Prostate gland (tissue), 2 donors: ENCODE data around the gene JARID2. TPM values are rescaled to one million over a fixed set of nuclear protein-coding genes. Genes with fewer than 3 reads are reported as not detected.
"Not testable (repeated sequence)": the region's sequence is repeated elsewhere in the genome, so short reads cannot be mapped to it uniquely, and the experiment has no call there.

Experiments
- DNase-seq: peaks from one replicate; pipeline ENCODE4 v3.0.0-alpha.2; 2019; ENCODE audit warnings: low spot score
- H3K27ac ChIP-seq, 2 donors: fragments of 200-600 bp; sonication (generic); 2 replicates each; pipeline ENCODE4 v1.5.1; 2017 to 2019
- H3K27me3 ChIP-seq: fragments of 200-600 bp; sonication (generic); replicated peaks from 2 replicates; pipeline ENCODE4 v1.5.1; 2019; ENCODE audit not compliant: insufficient read depth
- H3K36me3 ChIP-seq, 2 donors: fragments of 200-600 bp; sonication (generic); 1 replicate in 1 of 2; 2 replicates in 1 of 2; pipeline versions ENCODE4 v1.5.1 to v1.8.1; 2017 to 2019
- H3K4me1 ChIP-seq: fragments of 200-600 bp; sonication (generic); replicated peaks from 2 replicates; pipeline ENCODE4 v1.5.1; 2019
- H3K4me3 ChIP-seq, 2 donors: fragments of 200-600 bp; sonication (generic); 2 replicates each; pipeline ENCODE4 v1.5.1; 2017 to 2019
- H3K9me3 ChIP-seq: fragments of 200-600 bp; sonication (generic); 2 replicates; pipeline ENCODE4 v1.5.1; 2017
- POLR2A ChIP-seq: fragments of 450-650 bp; IDR thresholded peaks from one replicate; pipeline ENCODE4 v1.6.1; 2016; ENCODE audit warnings: antibody characterized with exemption, mild to moderate bottlenecking
- POLR2AphosphoS5 ChIP-seq: sonication (generic); formaldehyde crosslinking; IDR thresholded peaks from one replicate; pipeline ENCODE4 v1.6.1; 2017; ENCODE audit warnings: antibody characterized with exemption
- WGBS: methylation state at CpG from one replicate; pipeline ENCODE4 v1.1.5; 2018; 5-methylcytosine and 5-hydroxymethylcytosine counted together
- intact Hi-C: fragments of 100-400 bp; cut with DNase I; formaldehyde crosslinking; loops from one replicate; pipeline ENCODE4 v1.14.2; 2022
- total RNA-seq, 2 donors: library from RNA; depleted of rRNA; stranded (reverse); fragments of >200 nt; gene quantifications; one replicate each; pipeline ENCODE4 v1.1.0, GENCODE V29; 2016
- TF ChIP-seq, protein P1 (sequence below), 4 experiments: fragments of 200-600 bp in 2 of 4; fragments of 450-650 bp in 2 of 4; sonication (generic) in 2 of 4; IDR thresholded peaks; 1 replicate in 3 of 4; 2 replicates in 1 of 4; pipeline ENCODE4 v1.5.1; 2016 to 2019; ENCODE audit warnings: antibody characterized with exemption in 4 of 4, mild to moderate bottlenecking in 2 of 4, moderate library complexity in 2 of 4

The JARID2 gene
- total RNA-seq, 2 donors from 2014 or later, result 7.7 to 35.4 TPM

- H3K4me3 ChIP-seq, result no peak overlapping the region
- no peaks in the 10 kb centered on the region for H3K9me3 ChIP-seq
- no peak for DNase-seq
- no peaks in the 10 kb centered on the region for H3K4me1 ChIP-seq
- H3K36me3 ChIP-seq, result no peaks in the 10 kb centered on the region
- H3K27ac ChIP-seq, result no peak overlapping the region
- 89% methylated on average over 7 of the region's 7 CpGs for WGBS
- H3K27me3 ChIP-seq, result no peaks in the 10 kb centered on the region
- TF ChIP-seq POLR2AphosphoS5 (no peak), POLR2A (no peak)
- TF ChIP-seq, protein P1, sequence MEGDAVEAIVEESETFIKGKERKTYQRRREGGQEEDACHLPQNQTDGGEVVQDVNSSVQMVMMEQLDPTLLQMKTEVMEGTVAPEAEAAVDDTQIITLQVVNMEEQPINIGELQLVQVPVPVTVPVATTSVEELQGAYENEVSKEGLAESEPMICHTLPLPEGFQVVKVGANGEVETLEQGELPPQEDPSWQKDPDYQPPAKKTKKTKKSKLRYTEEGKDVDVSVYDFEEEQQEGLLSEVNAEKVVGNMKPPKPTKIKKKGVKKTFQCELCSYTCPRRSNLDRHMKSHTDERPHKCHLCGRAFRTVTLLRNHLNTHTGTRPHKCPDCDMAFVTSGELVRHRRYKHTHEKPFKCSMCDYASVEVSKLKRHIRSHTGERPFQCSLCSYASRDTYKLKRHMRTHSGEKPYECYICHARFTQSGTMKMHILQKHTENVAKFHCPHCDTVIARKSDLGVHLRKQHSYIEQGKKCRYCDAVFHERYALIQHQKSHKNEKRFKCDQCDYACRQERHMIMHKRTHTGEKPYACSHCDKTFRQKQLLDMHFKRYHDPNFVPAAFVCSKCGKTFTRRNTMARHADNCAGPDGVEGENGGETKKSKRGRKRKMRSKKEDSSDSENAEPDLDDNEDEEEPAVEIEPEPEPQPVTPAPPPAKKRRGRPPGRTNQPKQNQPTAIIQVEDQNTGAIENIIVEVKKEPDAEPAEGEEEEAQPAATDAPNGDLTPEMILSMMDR (IDR thresholded peaks at IDR 0.05), result no peak
- intact Hi-C loops, result no loop called here
These were observed 293.9 kb downstream of the JARID2 start for GRCh38 chr6:15539722-15540270.

DNA sequence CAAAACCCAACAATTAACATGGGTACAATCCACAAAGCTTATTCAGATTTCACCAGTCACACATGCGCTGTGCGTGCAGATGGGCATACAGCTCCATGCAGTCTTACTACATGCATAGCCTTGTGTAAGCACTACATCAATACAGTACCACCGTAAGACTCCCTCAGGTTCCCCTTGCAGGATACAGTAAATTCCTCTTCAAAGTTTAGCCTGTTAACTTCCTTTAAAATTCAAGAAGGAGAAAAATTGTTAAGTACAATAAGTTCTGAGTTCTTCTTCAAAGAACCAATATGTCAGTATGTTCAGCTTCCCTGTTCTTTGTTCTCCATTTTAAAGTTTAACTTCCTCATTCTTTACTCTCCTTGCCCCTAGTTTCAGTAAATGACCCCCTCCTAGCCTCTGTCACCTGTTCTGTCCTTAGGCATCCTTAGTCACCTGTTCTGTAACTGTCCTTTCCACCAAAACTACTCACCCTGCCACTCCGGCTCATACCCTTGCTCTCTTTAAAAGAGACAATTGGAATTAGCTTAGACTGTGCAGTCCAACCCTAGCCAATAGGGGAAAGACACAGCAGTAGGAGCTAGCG lies 297.6 kb downstream of the JARID2 start:
- WGBS, result 91% methylated on average over 5 of the region's 5 CpGs
- H3K4me3 ChIP-seq, H3K27ac ChIP-seq: not testable (repeated sequence)

GRCh38 chr6:15544321-15544900 lies 298.5 kb downstream of the JARID2 start:
- 87% methylated on average over 4 of the region's 4 CpGs for WGBS
- Histone ChIP-seq H3K4me1 (no peaks in the 10 kb centered on the region), H3K27me3 (no peaks in the 10 kb centered on the region), H3K9me3 (no peaks in the 10 kb centered on the region), H3K36me3 (no peaks in the 10 kb centered on the region), H3K4me3 (no peak overlapping the region), H3K27ac (no peak overlapping the region)
- intact Hi-C loops, result no loop called here
- DNase-seq, result no peak
- TF ChIP-seq, protein P1 (IDR thresholded peaks at IDR 0.05), result no peak
- TF ChIP-seq POLR2AphosphoS5 (no peak), POLR2A (no peak)

More for the DNA sequence above, 297.6 kb downstream of the JARID2 start:
- DNase-seq, H3K27me3 ChIP-seq, H3K36me3 ChIP-seq, H3K9me3 ChIP-seq, H3K4me1 ChIP-seq, intact Hi-C loops: not testable (repeated sequence)

- H3K4me1 ChIP-seq, result no peaks in the 10 kb centered on the region
- H3K9me3 ChIP-seq, result no peaks in the 10 kb centered on the region
- TF ChIP-seq POLR2AphosphoS5 (no peak), POLR2A (no peak)
- TF ChIP-seq, protein P1 (IDR thresholded peaks at IDR 0.05), result no peak
- no peak overlapping the region for H3K27ac ChIP-seq
- H3K36me3 ChIP-seq, result no peaks in the 10 kb centered on the region
- WGBS, result 95% methylated on average over 5 of the region's 5 CpGs
- no peak for DNase-seq
- no peaks in the 10 kb centered on the region for H3K27me3 ChIP-seq
- intact Hi-C loops, result no loop called here
- H3K4me3 ChIP-seq, result no peak overlapping the region
These were observed 300.7 kb downstream of the JARID2 start for GRCh38 chr6:15546591-15546990.

GRCh38 chr6:15547400-15547799 lies 301.5 kb downstream of the JARID2 start:
- Histone ChIP-seq H3K4me3 (no peak overlapping the region), H3K36me3 (no peaks in the 10 kb centered on the region), H3K27ac (no peak overlapping the region), H3K9me3 (no peaks in the 10 kb centered on the region), H3K4me1 (no peaks in the 10 kb centered on the region), H3K27me3 (no peaks in the 10 kb centered on the region)
- TF ChIP-seq, protein P1 (IDR thresholded peaks at IDR 0.05), result no peak
- no peak for TF ChIP-seq POLR2AphosphoS5
- TF ChIP-seq POLR2A, result no peak
- no peak for DNase-seq
- 85% methylated on average over 5 of the region's 5 CpGs for WGBS
- intact Hi-C loops, result no loop called here
